PFSK-1 (cell line): ENCODE results near the gene KLHL2.

ENCODE experiments used
- FOXP2 ChIP-seq: optimal IDR thresholded peaks from 2 replicates; pipeline ENCODE3; 2011; ENCODE audit warnings: borderline replicate concordance, control low read depth, inconsistent platforms; ENCODE audit not compliant: insufficient read depth; ENCODE audit errors: extremely low read length, extremely low read depth
- POLR2AphosphoS5 ChIP-seq: IDR thresholded peaks from 2 replicates; pipeline ENCODE4 v1.6.1; 2012; ENCODE audit warnings: low read depth, mild to moderate bottlenecking, control low read depth, low read length, moderate library complexity
- SIN3A ChIP-seq: IDR thresholded peaks from 2 replicates; pipeline ENCODE4 v1.6.1; 2012; ENCODE audit warnings: mild to moderate bottlenecking, low read length, moderate library complexity, borderline replicate concordance; ENCODE audit not compliant: insufficient read depth
- TAF1 ChIP-seq: IDR thresholded peaks from 2 replicates; pipeline ENCODE4 v1.6.1; 2012; ENCODE audit warnings: low read length, control low read depth, borderline replicate concordance; ENCODE audit not compliant: insufficient read depth
- TF ChIP-seq, protein P1 (sequence below), 2 experiments: IDR thresholded peaks; 2 replicates each; pipeline versions ENCODE4 v1.6.1 to v1.8.0; 2011 to 2012; ENCODE audit warnings: low read depth in 2 of 2, low read length in 2 of 2, control low read depth in 1 of 2, inconsistent platforms in 1 of 2, mild to moderate bottlenecking in 1 of 2, moderate library complexity in 1 of 2; ENCODE audit not compliant: insufficient read depth in 1 of 2

KLHL2 gene

DNA sequence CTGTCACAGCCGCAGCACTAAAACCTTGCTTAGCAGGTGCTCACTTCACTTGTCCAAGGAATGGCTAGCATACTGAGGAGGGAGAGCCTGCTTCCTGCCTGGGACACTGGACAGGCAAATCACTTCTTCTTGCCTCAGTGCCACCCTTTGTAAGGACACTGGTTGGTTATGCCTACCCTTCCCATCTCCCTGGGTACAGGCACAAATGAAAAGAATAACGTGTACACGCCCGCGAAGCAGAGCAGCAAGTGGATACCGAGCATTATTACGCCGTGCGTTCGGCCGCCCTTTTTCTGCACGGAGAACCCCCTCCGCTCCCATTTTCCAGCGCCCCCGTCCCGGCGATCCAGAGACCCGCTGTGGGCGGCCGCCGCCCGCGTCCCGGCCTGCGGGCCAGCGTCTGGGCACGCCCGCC, 338 bp upstream of the KLHL2 start:
- no peak for TF ChIP-seq TAF1
- TF ChIP-seq, protein P1, sequence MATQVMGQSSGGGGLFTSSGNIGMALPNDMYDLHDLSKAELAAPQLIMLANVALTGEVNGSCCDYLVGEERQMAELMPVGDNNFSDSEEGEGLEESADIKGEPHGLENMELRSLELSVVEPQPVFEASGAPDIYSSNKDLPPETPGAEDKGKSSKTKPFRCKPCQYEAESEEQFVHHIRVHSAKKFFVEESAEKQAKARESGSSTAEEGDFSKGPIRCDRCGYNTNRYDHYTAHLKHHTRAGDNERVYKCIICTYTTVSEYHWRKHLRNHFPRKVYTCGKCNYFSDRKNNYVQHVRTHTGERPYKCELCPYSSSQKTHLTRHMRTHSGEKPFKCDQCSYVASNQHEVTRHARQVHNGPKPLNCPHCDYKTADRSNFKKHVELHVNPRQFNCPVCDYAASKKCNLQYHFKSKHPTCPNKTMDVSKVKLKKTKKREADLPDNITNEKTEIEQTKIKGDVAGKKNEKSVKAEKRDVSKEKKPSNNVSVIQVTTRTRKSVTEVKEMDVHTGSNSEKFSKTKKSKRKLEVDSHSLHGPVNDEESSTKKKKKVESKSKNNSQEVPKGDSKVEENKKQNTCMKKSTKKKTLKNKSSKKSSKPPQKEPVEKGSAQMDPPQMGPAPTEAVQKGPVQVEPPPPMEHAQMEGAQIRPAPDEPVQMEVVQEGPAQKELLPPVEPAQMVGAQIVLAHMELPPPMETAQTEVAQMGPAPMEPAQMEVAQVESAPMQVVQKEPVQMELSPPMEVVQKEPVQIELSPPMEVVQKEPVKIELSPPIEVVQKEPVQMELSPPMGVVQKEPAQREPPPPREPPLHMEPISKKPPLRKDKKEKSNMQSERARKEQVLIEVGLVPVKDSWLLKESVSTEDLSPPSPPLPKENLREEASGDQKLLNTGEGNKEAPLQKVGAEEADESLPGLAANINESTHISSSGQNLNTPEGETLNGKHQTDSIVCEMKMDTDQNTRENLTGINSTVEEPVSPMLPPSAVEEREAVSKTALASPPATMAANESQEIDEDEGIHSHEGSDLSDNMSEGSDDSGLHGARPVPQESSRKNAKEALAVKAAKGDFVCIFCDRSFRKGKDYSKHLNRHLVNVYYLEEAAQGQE (IDR thresholded peaks at IDR 0.05; ENCODE audit: insufficient read depth in 1 of 2, low read depth in 2 of 2, low read length in 2 of 2): no peak
- TF ChIP-seq POLR2AphosphoS5: no peak
- TF ChIP-seq SIN3A: no peak
- no peak for TF ChIP-seq FOXP2

DNA sequence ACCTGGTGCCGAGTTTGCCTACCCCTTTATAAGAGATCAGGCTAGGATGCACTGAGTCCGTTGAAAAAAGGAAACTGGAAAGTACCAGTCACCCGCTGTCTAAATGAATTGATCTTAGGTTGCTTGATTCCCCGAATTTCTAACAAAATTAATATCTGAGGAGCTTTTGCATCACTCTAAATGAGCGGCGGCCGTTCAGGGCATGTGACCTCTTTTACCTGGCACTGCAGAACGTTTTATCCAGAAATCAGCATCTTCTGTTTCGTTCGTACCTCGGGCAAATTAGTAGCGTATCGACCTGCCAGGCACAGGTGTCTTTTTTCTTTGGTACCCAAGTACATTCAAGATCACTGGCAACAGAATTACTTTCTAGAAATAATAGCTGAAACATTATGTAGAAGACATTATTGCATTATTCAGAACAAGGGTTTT, 876 bp downstream of the KLHL2 start:
- TF ChIP-seq TAF1 (no peak), POLR2AphosphoS5 (no peak), FOXP2 (no peak), SIN3A (no peak)
- TF ChIP-seq, protein P1 (IDR thresholded peaks at IDR 0.05; ENCODE audit: insufficient read depth in 1 of 2, low read depth in 2 of 2, low read length in 2 of 2): no peak

DNA sequence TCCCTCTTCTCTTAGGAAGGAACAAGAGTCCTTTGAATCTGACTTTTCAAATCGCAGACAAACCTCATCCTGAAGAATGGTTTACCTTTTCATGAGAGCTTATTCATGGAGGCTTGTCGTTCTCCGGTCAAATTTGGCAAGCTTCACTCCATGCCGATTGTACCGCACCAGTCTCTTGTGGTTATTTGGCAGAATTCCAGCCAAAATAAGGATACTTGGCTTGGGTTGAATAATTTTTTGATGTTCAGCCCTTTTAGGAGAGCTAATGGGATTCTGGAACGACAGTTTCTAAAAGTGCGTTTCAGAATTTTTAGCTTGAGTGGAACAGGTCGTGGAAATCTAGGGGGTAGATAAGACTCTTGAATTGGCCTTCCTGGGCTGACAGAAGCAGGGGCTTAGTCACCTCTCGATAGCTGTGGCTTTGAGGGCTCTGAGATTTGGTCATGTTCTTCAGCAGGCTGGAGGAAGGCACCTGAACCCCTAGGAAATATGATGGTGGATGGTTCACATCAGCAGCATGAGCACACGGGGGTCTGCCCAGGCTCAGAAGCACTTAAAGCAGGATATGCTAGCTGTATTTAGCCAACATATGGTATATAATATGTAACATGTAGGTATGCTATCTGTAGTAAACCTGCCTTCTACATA, 1.5 kb downstream of the KLHL2 start:
- no peak for TF ChIP-seq SIN3A
- TF ChIP-seq FOXP2: no peak
- TF ChIP-seq, protein P1 (IDR thresholded peaks at IDR 0.05; ENCODE audit: insufficient read depth in 1 of 2, low read depth in 2 of 2, low read length in 2 of 2): no peak
- TF ChIP-seq POLR2AphosphoS5: no peak
- no peak for TF ChIP-seq TAF1

DNA sequence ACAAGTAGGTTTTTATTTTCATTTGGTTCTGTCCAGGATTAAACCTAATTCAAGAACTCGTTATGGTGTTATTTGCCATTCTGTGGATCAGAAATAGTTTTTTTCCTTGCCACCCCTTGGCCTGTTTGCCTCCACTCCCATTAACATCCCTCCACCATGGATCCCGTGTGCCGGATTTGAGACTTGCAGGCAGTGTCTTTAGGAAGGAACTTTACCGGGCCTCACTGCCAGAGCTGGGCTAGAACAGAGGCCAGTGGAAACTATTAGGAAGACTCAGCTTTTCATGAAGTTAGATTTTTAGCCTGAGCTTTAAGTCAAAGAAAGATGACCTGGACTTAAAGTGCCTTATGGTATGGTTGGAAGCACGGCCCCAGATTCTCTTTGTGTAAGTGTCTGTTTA, 2.4 kb downstream of the KLHL2 start:
- TF ChIP-seq FOXP2: no peak
- no peak for TF ChIP-seq SIN3A
- no peak for TF ChIP-seq POLR2AphosphoS5
- TF ChIP-seq TAF1: no peak
- TF ChIP-seq, protein P1 (IDR thresholded peaks at IDR 0.05; ENCODE audit: insufficient read depth in 1 of 2, low read depth in 2 of 2, low read length in 2 of 2): no peak
